PC-3 (cell line): ENCODE results near the gene PAF1.

Experiments
- EZH2phosphoT487 ChIP-seq: fragments of 300-600 bp; sonication (generic); IDR thresholded peaks from 2 replicates; pipeline ENCODE4 v1.6.1; 2018; ENCODE audit warnings: mild to moderate bottlenecking, antibody characterized with exemption, low read length, borderline replicate concordance
- TF ChIP-seq, protein P1 (sequence below): fragments of 300-600 bp; sonication (generic); conservative IDR thresholded peaks from 2 replicates; pipeline ENCODE4 v1.5.1; 2017; ENCODE audit warnings: antibody characterized with exemption, low read depth, mild to moderate bottlenecking, low read length

DNA sequence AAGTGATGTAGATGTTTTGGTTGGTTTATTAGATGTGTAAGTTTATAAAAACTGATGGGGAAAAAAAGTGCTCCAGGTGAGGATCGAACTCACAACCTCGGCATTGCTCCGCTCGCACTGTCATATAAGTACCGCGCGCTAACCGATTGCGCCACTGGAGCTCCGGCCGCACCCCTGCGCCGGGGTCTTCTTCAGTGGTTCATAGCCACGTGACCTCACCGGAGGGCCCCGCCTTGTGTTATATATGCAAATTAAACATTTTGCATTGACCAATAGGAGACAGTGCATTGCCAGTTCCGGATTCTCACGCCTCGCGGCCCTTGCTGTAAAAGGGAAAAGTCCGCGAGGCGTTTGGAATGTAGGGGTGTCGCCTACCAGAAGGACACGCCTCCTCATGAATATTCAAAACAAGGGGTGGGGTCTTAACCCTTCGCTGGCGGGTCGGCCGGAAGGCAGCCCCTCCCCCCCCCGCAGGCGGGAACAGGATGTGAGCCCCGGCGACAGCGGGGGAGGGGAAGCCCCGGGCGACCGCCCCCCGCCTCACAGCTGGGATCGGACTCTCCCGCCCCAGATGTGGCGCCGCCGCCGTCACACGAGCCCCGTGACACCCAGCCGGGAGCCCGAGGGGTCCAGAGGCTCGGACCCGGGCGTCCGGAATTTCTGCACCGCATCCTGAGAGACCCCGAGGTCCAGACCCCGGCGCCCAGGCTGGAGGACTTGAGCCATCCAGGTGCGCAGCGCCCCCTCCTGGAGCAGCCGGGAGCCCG is 21.4 kb upstream of the PAF1 start, which contains the start of gene PLEKHG2:
- TF ChIP-seq EZH2phosphoT487 = no peak
- TF ChIP-seq, protein P1, sequence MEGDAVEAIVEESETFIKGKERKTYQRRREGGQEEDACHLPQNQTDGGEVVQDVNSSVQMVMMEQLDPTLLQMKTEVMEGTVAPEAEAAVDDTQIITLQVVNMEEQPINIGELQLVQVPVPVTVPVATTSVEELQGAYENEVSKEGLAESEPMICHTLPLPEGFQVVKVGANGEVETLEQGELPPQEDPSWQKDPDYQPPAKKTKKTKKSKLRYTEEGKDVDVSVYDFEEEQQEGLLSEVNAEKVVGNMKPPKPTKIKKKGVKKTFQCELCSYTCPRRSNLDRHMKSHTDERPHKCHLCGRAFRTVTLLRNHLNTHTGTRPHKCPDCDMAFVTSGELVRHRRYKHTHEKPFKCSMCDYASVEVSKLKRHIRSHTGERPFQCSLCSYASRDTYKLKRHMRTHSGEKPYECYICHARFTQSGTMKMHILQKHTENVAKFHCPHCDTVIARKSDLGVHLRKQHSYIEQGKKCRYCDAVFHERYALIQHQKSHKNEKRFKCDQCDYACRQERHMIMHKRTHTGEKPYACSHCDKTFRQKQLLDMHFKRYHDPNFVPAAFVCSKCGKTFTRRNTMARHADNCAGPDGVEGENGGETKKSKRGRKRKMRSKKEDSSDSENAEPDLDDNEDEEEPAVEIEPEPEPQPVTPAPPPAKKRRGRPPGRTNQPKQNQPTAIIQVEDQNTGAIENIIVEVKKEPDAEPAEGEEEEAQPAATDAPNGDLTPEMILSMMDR = peak; percentile 73
